GM12872 (cell line): ENCODE results near the gene SLC24A4.

Source experiments
- CTCF ChIP-seq: IDR thresholded peaks from 3 replicates; pipeline ENCODE4 v1.5.1; 2011; ENCODE audit warnings: low read depth, mild to moderate bottlenecking, low read length, moderate library complexity; ENCODE audit not compliant: insufficient read depth

SLC24A4 gene

GRCh38 chr14:92527721-92528120 is 204.8 kb downstream of the SLC24A4 start:
- TF ChIP-seq CTCF, result no peak

- no peak for TF ChIP-seq CTCF
Observed at GRCh38 chr14:92528486-92529100, 205.6 kb downstream of the SLC24A4 start.

GRCh38 chr14:92529903-92530302 is 206.9 kb downstream of the SLC24A4 start:
- no peak for TF ChIP-seq CTCF

- no peak for TF ChIP-seq CTCF
Observed at GRCh38 chr14:92531106-92531873, 208.3 kb downstream of the SLC24A4 start.

- TF ChIP-seq CTCF, result no peak
Observed at GRCh38 chr14:92532490-92533163, 209.7 kb downstream of the SLC24A4 start.

- no peak for TF ChIP-seq CTCF
Observed at GRCh38 chr14:92534932-92535643, 212.1 kb downstream of the SLC24A4 start.

- no peak for TF ChIP-seq CTCF
Observed at GRCh38 chr14:92538412-92538985, 215.5 kb downstream of the SLC24A4 start.
